Measurements from ENCODE around the gene TAC4. TPM values are rescaled to one million over a fixed set of nuclear protein-coding genes. Genes with fewer than 3 reads are reported as not detected.

Gene TAC4
- total RNA-seq, 4 donors from 2014 or later = 1.3 TPM; not detected in 3

GRCh38 chr17:49798738-49799137 is 49.1 kb downstream of the TAC4 start:
- H3K4me3 ChIP-seq = no peak overlapping the region

GRCh38 chr17:49798182-49798581 is 49.7 kb downstream of the TAC4 start:
- peak overlapping the region in 1 of 2 donors; percentile 5 for H3K27ac ChIP-seq
- DNase-seq = no peak
- intact Hi-C loops (cut with DNase I; ENCODE audit: low total_unique reads) = no loop called here
- no peaks in the 10 kb centered on the region for H3K4me1 ChIP-seq
- H3K36me3 ChIP-seq = no peaks in the 10 kb centered on the region
- TF ChIP-seq POLR2A (IDR thresholded peaks at IDR 0.05) (no peak), CTCF (IDR thresholded peaks at IDR 0.05) (no peak)
- no peaks in the 10 kb centered on the region for H3K27me3 ChIP-seq
- H3K9me3 ChIP-seq = no peaks in the 10 kb centered on the region
- H3K4me3 ChIP-seq = no peak overlapping the region

More at GRCh38 chr17:49798738-49799137, 49.1 kb downstream of the TAC4 start:
- intact Hi-C loops (cut with DNase I; ENCODE audit: low total_unique reads) = no loop called here
- Histone ChIP-seq H3K36me3 (no peaks in the 10 kb centered on the region), H3K27me3 (no peaks in the 10 kb centered on the region), H3K27ac (no peak overlapping the region), H3K9me3 (no peaks in the 10 kb centered on the region), H3K4me1 (no peaks in the 10 kb centered on the region)
- no peak for TF ChIP-seq CTCF (IDR thresholded peaks at IDR 0.05)
- no peak for TF ChIP-seq POLR2A (IDR thresholded peaks at IDR 0.05)
- DNase-seq = no peak

GRCh38 chr17:49795372-49795771 is 52.5 kb downstream of the TAC4 start:
- Histone ChIP-seq H3K4me3 (no peak overlapping the region), H3K36me3 (no peaks in the 10 kb centered on the region), H3K27ac (no peak overlapping the region), H3K9me3 (no peaks in the 10 kb centered on the region), H3K27me3 (no peaks in the 10 kb centered on the region), H3K4me1 (peaks cover 1 to 5% of the 10 kb centered on the region in 2 donors)
- no peak for TF ChIP-seq CTCF (IDR thresholded peaks at IDR 0.05)
- TF ChIP-seq POLR2A (IDR thresholded peaks at IDR 0.05) = no peak
- intact Hi-C loops (cut with DNase I; ENCODE audit: low total_unique reads) = no loop called here
- no peak for DNase-seq

- Histone ChIP-seq H3K27ac (no peak overlapping the region), H3K27me3 (no peaks in the 10 kb centered on the region), H3K4me1 (peaks cover 5 to 10% of the 10 kb centered on the region in 2 donors), H3K4me3 (no peak overlapping the region), H3K9me3 (no peaks in the 10 kb centered on the region), H3K36me3 (no peaks in the 10 kb centered on the region)
- no peak for TF ChIP-seq CTCF (IDR thresholded peaks at IDR 0.05)
- no peak for TF ChIP-seq POLR2A (IDR thresholded peaks at IDR 0.05)
- intact Hi-C loops (cut with DNase I; ENCODE audit: low total_unique reads) = no loop called here
- DNase-seq = no peak
These were observed 54.6 kb downstream of the TAC4 start for GRCh38 chr17:49793309-49793708.

GRCh38 chr17:49789243-49789578 is 58.7 kb downstream of the TAC4 start:
- Histone ChIP-seq H3K9me3 (no peaks in the 10 kb centered on the region), H3K4me3 (peak overlapping the region; percentile 99 to 100), H3K4me1 (peaks cover 5 to 10% of the 10 kb centered on the region in 2 donors), H3K27ac (peak overlapping the region; percentile 100), H3K27me3 (no peaks in the 10 kb centered on the region), H3K36me3 (no peaks in the 10 kb centered on the region)
- DNase-seq = no peak
- intact Hi-C loops (cut with DNase I; ENCODE audit: low total_unique reads) = no loop called here
- TF ChIP-seq CTCF (IDR thresholded peaks at IDR 0.05) (no peak), POLR2A (IDR thresholded peaks at IDR 0.05) (no peak)

Data from uterus (tissue), 4 donors.